Mucosa of gallbladder (tissue), 1 donor: ENCODE measurements around the gene RASGRF2. TPM values are rescaled to one million over a fixed set of nuclear protein-coding genes. Genes with fewer than 3 reads are reported as not detected.
A peak's percentile ranks its signal among the peaks of the same experiment; 100 is the strongest.

Experiments
- DNase-seq: peaks from one replicate; pipeline ENCODE4 v3.0.0-alpha.2; 2020; ENCODE audit warnings: low spot score
- total RNA-seq: library from RNA; stranded (reverse); gene quantifications from one replicate; pipeline ENCODE4 v1.2.1, GENCODE V29; 2021
- donor health status: DM: no; HTN: no; CAD: no.

RASGRF2 gene
- total RNA-seq, 1 donor from 2014 or later: 4.3 TPM

GRCh38 chr5:81134066-81134465, 173.9 kb downstream of the RASGRF2 start:
- no peak for DNase-seq

- DNase-seq: no peak
Observed at GRCh38 chr5:81134566-81134965, 174.4 kb downstream of the RASGRF2 start.

GRCh38 chr5:81136557-81136956, 176.4 kb downstream of the RASGRF2 start:
- DNase-seq: no peak

GRCh38 chr5:81137833-81138232, 177.7 kb downstream of the RASGRF2 start:
- DNase-seq: no peak

GRCh38 chr5:81140441-81140840, 180.3 kb downstream of the RASGRF2 start:
- DNase-seq: no peak

GRCh38 chr5:81140943-81141342, 180.8 kb downstream of the RASGRF2 start:
- no peak for DNase-seq

- no peak for DNase-seq
Observed at GRCh38 chr5:81142108-81142507, 181.9 kb downstream of the RASGRF2 start.

GRCh38 chr5:81145329-81145935, 185.3 kb downstream of the RASGRF2 start:
- no peak for DNase-seq

- DNase-seq: no peak
Observed at GRCh38 chr5:81146031-81146430, 185.9 kb downstream of the RASGRF2 start.

- no peak for DNase-seq
Observed at GRCh38 chr5:81147011-81147885, 187.1 kb downstream of the RASGRF2 start.

- no peak for DNase-seq
Observed at GRCh38 chr5:81147886-81148571, 187.9 kb downstream of the RASGRF2 start.

- DNase-seq: no peak
Observed at GRCh38 chr5:81151546-81151945, 191.4 kb downstream of the RASGRF2 start.

GRCh38 chr5:81154725-81155124, 194.6 kb downstream of the RASGRF2 start:
- no peak for DNase-seq

GRCh38 chr5:81156732-81157131, 196.6 kb downstream of the RASGRF2 start:
- DNase-seq: no peak

GRCh38 chr5:81161012-81161601, 200.9 kb downstream of the RASGRF2 start:
- DNase-seq: no peak

GRCh38 chr5:81162501-81162900, 202.3 kb downstream of the RASGRF2 start:
- DNase-seq: no peak

GRCh38 chr5:81163651-81164050, 203.5 kb downstream of the RASGRF2 start:
- DNase-seq: no peak

GRCh38 chr5:81164476-81164875, 204.3 kb downstream of the RASGRF2 start:
- no peak for DNase-seq

GRCh38 chr5:81164936-81165335, 204.8 kb downstream of the RASGRF2 start:
- DNase-seq: no peak

GRCh38 chr5:81165493-81166119, 205.4 kb downstream of the RASGRF2 start:
- DNase-seq: peak; percentile 56

GRCh38 chr5:81166430-81166829, 206.3 kb downstream of the RASGRF2 start:
- DNase-seq: no peak

- no peak for DNase-seq
Observed at GRCh38 chr5:81167078-81167477, 206.9 kb downstream of the RASGRF2 start.
